SK-N-DZ (cell line): ENCODE results near the gene NALF2.

Experiments used
- DNase-seq: peaks from one replicate; pipeline ENCODE4 v3.0.0-alpha.2; 2015; ENCODE audit warnings: low spot score

The NALF2 gene

DNA sequence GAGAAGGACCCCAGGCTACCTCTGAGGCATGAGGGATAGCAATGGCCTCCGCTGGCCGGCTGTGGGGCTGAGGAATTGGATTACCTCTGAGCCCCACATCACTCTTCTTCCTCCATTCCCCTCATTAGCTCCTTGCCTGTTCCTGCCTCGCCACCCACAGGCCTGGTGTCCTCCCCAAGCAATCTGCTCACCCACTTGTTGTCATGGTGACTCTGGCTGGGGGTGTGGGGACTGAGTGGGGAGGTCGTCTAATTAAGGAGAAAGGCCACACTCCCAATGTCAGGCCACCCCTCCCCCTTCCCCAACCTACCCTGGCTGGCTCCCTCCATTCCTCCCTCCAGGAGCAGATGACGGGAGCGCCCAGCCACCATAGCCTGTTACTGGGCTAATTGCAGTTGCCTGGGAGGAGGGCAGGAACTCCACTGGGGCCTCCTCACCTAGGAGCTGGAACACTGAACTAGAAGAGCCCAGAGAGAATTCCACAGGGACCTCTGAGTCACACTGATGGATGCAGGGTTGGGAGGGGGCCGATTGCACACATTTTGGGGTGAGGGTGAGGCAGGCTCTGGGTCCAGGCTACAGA, 20.7 kb downstream of the NALF2 start:
- DNase-seq, result peak; percentile 29

DNA sequence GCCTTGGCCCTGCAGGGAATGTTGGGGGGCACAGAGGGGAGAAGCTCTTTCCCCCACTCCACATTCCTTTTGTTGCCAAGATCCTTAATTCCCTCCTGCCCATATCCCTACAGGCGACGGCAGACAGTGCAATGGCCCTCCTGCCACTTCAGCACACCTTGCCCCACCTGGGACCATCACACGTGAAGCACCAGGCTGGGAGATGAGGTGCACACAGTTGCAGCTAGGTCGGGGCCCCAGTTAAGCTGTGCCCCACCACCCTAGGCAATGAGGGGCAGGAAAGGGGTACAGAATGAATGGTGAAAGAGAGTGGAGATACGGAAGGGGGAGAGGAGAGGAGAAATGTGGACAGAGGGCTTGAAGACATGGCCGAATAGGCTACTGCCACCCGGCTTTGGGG, 26.2 kb downstream of the NALF2 start:
- no peak for DNase-seq

DNA sequence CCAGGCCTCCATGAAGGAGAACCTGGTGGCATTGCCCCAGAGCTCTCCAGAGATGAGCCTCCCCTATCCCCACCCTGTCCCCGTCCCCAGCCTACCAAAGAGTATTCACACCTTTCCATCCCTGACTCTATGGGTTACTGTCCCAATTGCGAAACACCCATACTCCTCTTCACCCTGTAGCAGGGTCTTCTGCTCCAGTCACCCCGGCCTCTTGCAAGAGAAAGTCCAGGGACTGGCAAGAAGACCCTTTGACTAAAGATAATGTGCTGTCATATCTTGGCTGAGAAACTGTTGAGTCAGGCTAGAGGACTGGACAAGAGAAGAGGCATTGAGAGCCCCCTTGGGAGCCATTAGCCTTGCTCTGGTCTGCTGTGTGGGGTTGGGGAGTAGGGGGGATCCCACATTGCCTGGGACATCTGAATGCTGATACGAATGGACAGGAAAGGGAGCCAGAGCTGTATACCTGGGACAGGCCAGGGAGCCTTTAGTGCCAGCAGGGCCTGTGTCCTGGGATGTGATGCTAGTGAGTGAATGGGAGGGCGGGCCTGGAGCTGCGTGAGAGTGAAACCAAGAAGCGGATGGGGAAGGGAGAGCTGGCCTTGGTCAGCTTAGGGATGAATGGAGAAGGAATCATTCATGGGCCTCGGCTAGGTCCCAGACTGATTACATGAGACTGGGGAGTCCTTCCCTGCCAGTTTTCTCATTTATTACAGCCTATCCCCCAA, 27.1 kb downstream of the NALF2 start:
- no peak for DNase-seq

DNA sequence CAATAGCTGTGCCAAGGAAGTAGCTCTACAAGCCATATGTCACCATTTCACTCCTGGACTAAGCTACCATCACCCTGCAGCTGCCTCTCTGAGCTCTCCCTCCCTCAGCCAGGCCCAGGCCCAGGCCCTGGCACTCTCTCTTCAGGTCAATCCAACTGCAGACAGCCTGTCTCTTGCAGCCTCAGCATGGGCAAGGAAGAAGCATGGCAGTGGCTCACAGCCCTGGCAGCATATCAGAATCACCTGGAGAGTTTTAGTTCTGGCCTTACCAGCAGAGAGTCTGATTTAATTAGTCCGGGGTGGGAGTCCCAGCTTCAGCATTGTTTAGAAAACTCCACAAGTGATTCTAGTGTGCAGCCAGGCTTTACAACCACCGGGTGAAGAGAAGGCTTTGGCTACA, 31.5 kb downstream of the NALF2 start:
- DNase-seq, result no peak

DNA sequence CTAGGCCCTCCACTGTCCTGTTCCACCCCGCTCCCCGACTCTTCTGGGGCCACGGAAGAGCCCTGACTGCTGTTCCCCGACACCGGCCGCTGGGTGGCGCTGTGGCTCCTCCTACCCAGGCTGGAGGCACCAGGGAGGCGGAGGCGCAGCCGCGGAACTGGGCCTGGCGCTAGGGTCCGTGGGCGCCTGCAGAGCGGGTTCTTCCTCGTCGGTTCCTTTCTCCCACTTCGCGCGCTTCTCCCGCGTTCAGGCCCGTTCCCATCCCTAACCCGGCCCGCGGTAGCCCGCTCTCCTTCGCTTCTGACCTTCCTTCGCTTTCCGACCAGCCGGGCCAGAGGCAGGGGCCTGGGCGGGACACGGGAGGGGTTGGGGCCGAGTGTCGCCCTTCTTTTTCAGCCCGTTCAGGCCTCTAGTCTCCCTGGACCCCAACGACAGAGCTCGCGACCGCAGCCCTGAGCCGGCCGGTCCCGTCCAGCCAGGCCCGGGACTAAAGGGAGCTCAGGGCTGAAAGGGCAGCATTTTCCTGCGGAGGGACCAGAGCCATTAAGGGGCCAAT, 34.3 kb downstream of the NALF2 start:
- DNase-seq, result no peak

DNA sequence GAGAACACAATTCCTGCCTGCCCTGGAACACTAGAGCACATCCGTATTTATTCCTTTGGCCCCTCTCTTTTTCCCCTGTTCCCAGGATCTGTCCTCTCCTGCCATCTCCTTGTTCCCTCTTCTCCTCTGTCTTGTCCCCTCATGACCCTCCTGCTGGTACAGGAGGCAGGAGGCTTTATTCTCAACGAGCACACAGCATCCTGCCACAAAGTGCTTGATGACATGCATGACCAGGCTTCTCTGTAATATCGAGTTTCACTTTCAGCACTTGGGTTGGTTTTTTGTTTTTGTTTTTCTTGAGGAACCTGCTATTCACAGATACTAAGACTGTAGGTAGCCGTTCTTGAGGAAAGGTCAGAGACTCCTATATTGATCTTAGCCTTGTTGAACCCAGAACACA, 35.3 kb downstream of the NALF2 start:
- no peak for DNase-seq

DNA sequence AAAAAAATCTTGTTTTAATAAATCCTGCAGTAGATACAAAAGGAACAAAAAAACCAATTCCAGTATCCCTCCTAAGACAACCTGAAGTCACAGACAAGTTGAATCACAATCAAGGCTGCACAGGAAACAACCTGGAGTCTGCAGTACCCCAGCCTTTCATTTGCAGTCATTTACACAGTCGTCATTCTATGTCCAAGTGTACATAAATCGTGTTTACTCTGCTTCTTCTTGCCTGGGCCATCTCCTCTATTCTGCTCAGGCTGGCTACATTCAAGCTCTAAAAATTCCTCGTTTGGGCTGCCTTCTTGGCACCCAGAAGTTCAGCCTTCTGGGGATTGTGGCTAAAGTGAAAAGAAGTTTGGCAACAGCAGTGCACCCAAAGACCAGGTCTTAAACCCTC, 37.8 kb downstream of the NALF2 start:
- no peak for DNase-seq

DNA sequence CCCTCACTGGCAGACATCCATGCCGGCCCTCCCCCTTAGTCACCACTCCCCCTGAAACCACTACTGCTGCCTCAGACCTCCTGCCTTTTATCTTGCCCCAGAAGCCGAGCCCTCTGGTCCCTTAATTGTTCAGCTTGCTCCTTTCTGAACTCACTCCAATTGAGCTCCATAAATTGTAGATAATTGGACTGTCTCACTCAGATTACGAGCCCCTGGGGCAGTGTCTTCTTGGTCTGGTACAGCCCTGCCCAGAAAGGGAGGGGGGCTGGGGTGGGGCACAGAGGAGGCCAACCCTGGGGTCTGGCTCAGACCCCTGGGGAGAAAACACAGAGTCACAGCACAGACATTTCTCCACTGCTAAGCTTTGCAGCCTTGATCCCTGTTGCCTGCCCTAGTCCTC, 39.4 kb downstream of the NALF2 start:
- DNase-seq, result peak; percentile 25

DNA sequence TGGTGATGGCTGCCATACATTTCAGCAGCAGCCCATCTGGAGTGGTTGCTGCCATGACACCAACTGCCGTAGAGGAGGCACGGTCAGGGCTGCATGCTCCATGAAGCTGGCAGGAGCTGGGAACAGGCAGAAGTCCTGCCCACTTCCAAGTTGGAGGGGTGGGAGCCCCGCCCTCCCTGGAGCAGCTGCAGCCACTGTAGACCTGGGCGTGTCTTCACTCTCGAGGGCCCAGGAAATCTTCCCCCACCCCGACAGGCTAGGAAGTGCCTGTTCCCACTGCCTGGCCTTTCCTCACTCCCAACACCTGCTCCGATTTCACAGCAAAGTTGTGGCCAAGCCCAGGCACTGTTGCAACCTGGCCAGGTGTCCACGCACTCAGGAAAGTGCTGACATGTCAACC, 42.3 kb downstream of the NALF2 start:
- no peak for DNase-seq

DNA sequence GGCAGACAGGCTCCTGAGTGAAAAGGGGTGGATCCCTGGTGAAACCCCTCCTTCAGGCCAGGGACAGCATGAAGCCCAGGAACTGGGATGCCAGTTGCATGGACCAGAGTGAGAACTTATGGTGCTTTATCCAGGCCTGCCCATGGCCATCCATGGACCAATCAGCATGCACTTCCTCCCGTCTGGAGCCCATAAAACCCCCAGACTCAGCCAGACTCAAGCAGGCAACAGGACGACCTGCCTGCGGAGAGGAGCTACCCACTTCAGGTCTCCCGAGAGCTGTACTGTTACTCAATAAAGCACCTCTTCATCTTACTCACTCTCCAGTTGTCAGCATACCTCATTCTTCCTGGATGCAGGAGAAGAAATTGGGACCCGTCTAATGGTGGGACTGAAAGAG, 42.9 kb downstream of the NALF2 start:
- no peak for DNase-seq

DNA sequence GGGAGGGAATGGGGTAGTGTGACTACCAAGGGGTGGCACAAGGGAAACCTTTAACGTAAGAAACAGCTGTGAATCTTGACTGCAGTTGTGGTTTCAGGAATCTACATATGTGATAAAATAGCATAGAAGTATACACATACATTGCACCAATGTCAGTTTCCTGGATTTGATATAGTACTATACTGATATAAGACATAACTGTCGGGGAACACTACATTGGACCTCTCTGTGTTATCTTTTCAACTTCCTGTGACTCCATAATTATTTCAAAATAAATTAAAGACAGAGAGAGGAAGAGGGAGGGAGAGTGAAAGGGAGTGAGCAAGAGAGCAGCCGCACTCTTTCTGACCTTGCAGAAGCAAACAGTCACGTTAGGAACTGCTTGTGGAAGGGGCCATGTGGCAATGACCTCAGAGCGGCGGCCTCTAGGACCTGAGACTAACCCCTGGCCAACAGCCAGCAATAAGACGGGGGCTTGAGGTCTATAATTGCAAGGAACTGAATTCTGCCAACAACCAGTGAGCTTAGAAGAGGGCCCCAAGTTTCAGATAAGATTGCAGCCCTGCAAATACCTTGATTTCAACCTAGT, 47.4 kb downstream of the NALF2 start:
- no peak for DNase-seq

DNA sequence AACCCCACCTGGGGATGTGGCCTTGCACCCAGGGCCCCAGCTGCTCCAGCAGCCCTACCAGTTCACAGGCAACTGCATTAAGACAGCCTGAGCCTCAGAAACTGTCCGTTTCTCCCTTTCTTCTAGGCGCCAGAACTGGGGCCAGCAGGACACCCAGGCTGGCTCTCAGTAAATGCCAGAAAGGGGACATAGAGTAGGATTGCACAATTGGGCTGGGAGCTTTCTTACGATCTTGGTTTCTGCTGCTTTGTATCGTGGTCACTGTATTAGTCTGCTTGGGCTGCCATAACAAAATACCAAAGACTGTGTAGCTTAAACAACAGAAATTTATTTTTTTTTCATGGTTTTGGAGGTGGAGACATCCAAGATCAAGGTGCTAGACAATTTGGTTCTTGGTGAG, 48.4 kb downstream of the NALF2 start:
- no peak for DNase-seq
